Chondrocyte (in vitro differentiated cells): ENCODE data around the gene SEC24C. TPM values are rescaled to one million over a fixed set of nuclear protein-coding genes. Genes with fewer than 3 reads are reported as not detected.

Source experiments
- DNase-seq: peaks from one replicate; pipeline ENCODE4 v3.0.0; 2021; ENCODE audit warnings: mixed read lengths, low spot score
- H3K27ac Mint-ChIP-seq: one replicate; pipeline ENCODE4 v1.8.0; 2021; ENCODE audit warnings: mild to moderate bottlenecking, moderate library complexity, mixed read lengths; ENCODE audit not compliant: unreplicated experiment
- H3K27me3 Mint-ChIP-seq: 2 replicates; pipeline ENCODE4 v1.8.0; 2021; ENCODE audit warnings: low read depth, mixed read lengths
- H3K36me3 Mint-ChIP-seq: 2 replicates; pipeline ENCODE4 v1.8.0; 2021; ENCODE audit warnings: low read depth, mixed read lengths
- H3K4me1 Mint-ChIP-seq: 2 replicates; pipeline ENCODE4 v1.8.0; 2021; ENCODE audit warnings: low read depth, mild to moderate bottlenecking, mixed read lengths
- H3K4me3 Mint-ChIP-seq: one replicate; pipeline ENCODE4 v1.8.0; 2021; ENCODE audit warnings: mild to moderate bottlenecking, moderate library complexity, mixed read lengths; ENCODE audit not compliant: unreplicated experiment
- H3K9me3 Mint-ChIP-seq: 2 replicates; pipeline ENCODE4 v1.8.0; 2021; ENCODE audit warnings: low read depth, mixed read lengths
- total RNA-seq: library from RNA; stranded (reverse); gene quantifications from 3 replicates; pipeline ENCODE4 v1.2.1, GENCODE V29; 2021
- TF ChIP-seq, protein P1 (sequence below): fragments of 200-600 bp; sonication (generic); IDR thresholded peaks from 2 replicates; pipeline ENCODE4 v1.5.0; 2021; ENCODE audit warnings: antibody characterized with exemption, mild to moderate bottlenecking, moderate library complexity

The SEC24C gene
- total RNA-seq, 1 donor from 2014 or later = 55.6 TPM

DNA sequence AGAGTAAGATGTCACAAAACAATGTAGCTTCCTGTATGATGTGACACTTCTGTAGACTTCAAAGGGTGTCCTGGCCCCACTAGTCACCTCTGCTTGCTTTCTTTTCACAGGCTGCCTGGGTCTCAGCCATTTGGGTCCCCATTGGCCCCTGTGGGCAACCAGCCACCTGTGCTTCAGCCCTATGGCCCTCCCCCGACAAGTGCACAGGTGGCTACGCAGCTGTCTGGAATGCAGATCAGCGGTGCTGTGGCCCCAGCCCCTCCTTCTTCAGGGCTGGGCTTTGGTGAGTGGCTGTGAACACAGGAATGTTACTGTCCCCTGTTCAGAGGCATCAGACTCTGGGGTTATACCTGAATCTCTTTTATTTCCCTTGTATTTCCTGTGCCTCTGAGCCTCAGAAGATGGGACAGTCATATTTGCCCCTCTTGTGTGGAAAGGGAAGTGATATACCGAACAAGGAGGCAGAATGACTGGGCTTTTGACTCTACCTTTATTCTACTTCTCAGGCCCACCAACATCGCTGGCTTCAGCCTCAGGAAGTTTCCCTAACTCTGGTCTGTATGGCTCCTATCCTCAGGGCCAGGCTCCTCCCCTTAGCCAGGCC is 15.4 kb downstream of the SEC24C start:
- Mint-ChIP-seq H3K27me3 (no peaks in the 10 kb centered on the region), H3K4me3 (no peak overlapping the region), H3K4me1 (peaks cover 2% of the 10 kb centered on the region), H3K36me3 (peaks cover 41% of the 10 kb centered on the region), H3K9me3 (no peaks in the 10 kb centered on the region), H3K27ac (no peak overlapping the region)
- DNase-seq = no peak
- TF ChIP-seq, protein P1, sequence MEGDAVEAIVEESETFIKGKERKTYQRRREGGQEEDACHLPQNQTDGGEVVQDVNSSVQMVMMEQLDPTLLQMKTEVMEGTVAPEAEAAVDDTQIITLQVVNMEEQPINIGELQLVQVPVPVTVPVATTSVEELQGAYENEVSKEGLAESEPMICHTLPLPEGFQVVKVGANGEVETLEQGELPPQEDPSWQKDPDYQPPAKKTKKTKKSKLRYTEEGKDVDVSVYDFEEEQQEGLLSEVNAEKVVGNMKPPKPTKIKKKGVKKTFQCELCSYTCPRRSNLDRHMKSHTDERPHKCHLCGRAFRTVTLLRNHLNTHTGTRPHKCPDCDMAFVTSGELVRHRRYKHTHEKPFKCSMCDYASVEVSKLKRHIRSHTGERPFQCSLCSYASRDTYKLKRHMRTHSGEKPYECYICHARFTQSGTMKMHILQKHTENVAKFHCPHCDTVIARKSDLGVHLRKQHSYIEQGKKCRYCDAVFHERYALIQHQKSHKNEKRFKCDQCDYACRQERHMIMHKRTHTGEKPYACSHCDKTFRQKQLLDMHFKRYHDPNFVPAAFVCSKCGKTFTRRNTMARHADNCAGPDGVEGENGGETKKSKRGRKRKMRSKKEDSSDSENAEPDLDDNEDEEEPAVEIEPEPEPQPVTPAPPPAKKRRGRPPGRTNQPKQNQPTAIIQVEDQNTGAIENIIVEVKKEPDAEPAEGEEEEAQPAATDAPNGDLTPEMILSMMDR = no peak

DNA sequence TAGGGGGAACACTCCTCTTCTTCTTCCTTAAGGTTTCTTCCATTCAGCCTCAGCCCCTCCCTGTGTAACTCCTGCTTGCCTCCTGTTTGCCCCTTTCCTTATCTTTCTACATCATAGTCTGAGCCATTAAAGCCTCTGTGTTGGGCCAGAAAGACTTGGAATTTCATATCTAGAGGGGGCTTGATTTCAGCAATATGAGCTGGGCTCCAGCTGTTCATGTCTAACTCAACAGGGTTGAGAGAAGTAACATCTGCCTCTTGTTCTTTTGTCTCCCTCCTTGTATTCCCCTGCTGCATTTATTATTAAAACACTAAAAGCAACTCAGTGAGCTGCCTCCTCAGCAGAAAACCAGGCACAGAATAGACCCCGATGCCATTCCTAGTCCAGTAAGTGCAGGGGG is 17.6 kb downstream of the SEC24C start:
- peaks cover 2% of the 10 kb centered on the region for H3K4me1 Mint-ChIP-seq
- no peak for DNase-seq
- H3K36me3 Mint-ChIP-seq = peaks cover 59% of the 10 kb centered on the region
- no peak overlapping the region for H3K27ac Mint-ChIP-seq
- no peak overlapping the region for H3K4me3 Mint-ChIP-seq
- no peaks in the 10 kb centered on the region for H3K27me3 Mint-ChIP-seq
- TF ChIP-seq, protein P1 = no peak
- H3K9me3 Mint-ChIP-seq = no peaks in the 10 kb centered on the region

DNA sequence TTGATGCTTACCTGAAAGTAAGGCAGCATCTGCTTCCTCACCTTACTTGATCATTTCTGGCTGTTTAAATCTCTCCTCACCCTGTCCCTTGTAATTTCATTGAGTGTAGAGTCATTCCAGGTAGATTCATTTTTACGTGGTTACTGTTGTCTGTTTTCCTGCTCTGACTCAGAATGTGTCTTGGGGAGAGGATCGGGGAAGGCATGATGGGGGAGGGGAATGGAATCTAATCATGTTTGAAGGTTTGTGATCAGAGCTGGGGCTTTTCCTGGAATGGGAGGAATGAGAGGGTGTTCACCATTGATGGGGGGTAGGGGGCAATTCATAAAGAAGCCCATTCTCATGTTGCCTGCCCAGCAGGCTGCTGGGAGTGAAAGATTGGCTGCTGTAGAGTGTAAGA is 18.7 kb downstream of the SEC24C start:
- peak overlapping the region; percentile 23 for H3K27ac Mint-ChIP-seq
- H3K36me3 Mint-ChIP-seq = peaks cover 62% of the 10 kb centered on the region
- TF ChIP-seq, protein P1 = no peak

DNA sequence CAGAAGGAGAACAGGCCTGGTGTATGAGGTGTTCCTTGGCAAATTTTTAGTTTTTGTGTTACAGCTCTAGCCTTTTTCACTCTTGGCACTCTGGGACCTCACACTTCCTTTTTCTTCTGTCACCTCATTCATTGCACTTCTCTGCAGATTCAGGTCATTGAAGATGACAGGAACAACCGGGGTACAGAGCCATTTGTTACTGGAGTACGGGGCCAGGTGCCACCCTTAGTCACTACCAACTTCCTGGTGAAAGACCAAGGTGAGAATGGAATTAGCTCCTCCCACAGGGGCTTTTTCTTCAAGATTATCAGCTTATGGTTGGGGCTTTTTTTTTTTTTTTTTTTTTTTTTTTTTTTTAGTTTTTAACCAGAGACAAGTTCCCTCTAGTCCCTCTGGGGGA is 19.2 kb downstream of the SEC24C start:
- H3K27me3 Mint-ChIP-seq = no peaks in the 10 kb centered on the region
- H3K27ac Mint-ChIP-seq = no peak overlapping the region
- no peak for DNase-seq
- peaks cover 63% of the 10 kb centered on the region for H3K36me3 Mint-ChIP-seq
- H3K4me3 Mint-ChIP-seq = no peak overlapping the region
- peaks cover 2% of the 10 kb centered on the region for H3K4me1 Mint-ChIP-seq
- TF ChIP-seq, protein P1 = no peak
- no peaks in the 10 kb centered on the region for H3K9me3 Mint-ChIP-seq

More for the DNA sequence above, 18.7 kb downstream of the SEC24C start:
- Mint-ChIP-seq H3K4me1 (peaks cover 2% of the 10 kb centered on the region), H3K4me3 (no peak overlapping the region), H3K27me3 (no peaks in the 10 kb centered on the region), H3K9me3 (no peaks in the 10 kb centered on the region)
- DNase-seq = no peak

DNA sequence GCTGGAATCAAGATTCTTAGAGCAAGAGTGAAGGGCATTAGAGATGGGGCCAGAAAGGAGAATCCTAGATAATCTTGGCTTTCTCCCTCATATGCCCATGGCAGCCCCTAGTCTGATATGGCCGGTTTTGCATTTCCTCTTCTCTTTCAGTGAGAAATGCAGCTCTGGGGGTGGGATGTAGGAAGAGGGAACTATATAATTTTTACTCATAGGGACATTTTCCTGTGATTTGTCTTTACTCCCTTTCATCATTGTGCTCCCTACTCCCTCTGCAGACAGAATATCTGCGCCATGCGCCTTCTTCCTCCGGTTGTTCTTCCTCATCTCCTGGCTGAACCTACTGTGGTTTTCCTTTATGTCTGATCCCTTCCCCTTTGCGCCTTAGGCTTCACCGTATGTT is 20.9 kb downstream of the SEC24C start:
- H3K36me3 Mint-ChIP-seq = peaks cover 65% of the 10 kb centered on the region
- no peak for DNase-seq
- no peaks in the 10 kb centered on the region for H3K9me3 Mint-ChIP-seq
- H3K4me3 Mint-ChIP-seq = no peak overlapping the region
- H3K27ac Mint-ChIP-seq = no peak overlapping the region
- no peaks in the 10 kb centered on the region for H3K27me3 Mint-ChIP-seq
- H3K4me1 Mint-ChIP-seq = peaks cover 2% of the 10 kb centered on the region
- TF ChIP-seq, protein P1 = no peak
